ENCODE measurements around the gene OR51E2. TPM values are rescaled to one million over a fixed set of nuclear protein-coding genes. Genes with fewer than 3 reads are reported as not detected.

OR51E2 gene
- total and polyA plus RNA-seq, 2 of the 8 experiments (the other 6 are each of a cell fraction or from before 2014, with no cell fraction given), result not detected

GRCh38 chr11:4658629-4659445, 38.8 kb downstream of the OR51E2 start (continued):
- TF ChIP-seq RAD21 (IDR thresholded peaks at IDR 0.05 in 1 of 2, conservative IDR thresholded peaks at IDR 0.05 in 1 of 2; ENCODE audit: low read depth in 2 of 2, low read length in 2 of 2), result no peak
- TF ChIP-seq RXRA (IDR thresholded peaks at IDR 0.05; ENCODE audit: insufficient read depth, low read depth, low read length), result no peak
- no peak for TF ChIP-seq HDAC6 (IDR thresholded peaks at IDR 0.05; ENCODE audit: low read depth, low read length)
- no peak for TF ChIP-seq BRCA1 (IDR thresholded peaks at IDR 0.05; ENCODE audit: low read depth, low read length)
- TF ChIP-seq SIN3A (conservative IDR thresholded peaks at IDR 0.05 in 1 of 2, IDR thresholded peaks at IDR 0.05 in 1 of 2; ENCODE audit: low read depth in 1 of 2, low read length in 2 of 2), result no peak
- TF ChIP-seq CHD1 (IDR thresholded peaks at IDR 0.05; ENCODE audit: low read depth, low read length), result no peak
